GM23248 (cell line): Measurements from ENCODE around the gene CPLX1. TPM values are rescaled to one million over a fixed set of nuclear protein-coding genes. Genes with fewer than 3 reads are reported as not detected.

Source experiments
- DNase-seq: peaks from one replicate; pipeline ENCODE4 v3.0.0-alpha.2; 2015
- H2AFZ ChIP-seq: fragments of 200-600 bp; sonication (generic); 2 replicates; pipeline ENCODE4 v1.6.1; 2016; ENCODE audit warnings: antibody characterized with exemption
- H3F3A ChIP-seq: fragments of 200-600 bp; sonication (generic); 2 replicates; pipeline ENCODE4 v1.6.1; 2016; ENCODE audit warnings: mild to moderate bottlenecking, antibody characterized with exemption, mixed run types; ENCODE audit not compliant: insufficient read depth
- H3K27ac ChIP-seq: fragments of 200-600 bp; sonication (generic); 2 replicates; pipeline ENCODE4 v1.5.1; 2016; ENCODE audit warnings: mild to moderate bottlenecking
- H3K27me3 ChIP-seq: fragments of 200-600 bp; sonication (generic); replicated peaks from 2 replicates; pipeline ENCODE4 v1.6.1; 2016; ENCODE audit warnings: mild to moderate bottlenecking; ENCODE audit not compliant: insufficient read depth
- H3K36me3 ChIP-seq: fragments of 200-600 bp; sonication (generic); 2 replicates; pipeline ENCODE4 v1.6.1; 2016; ENCODE audit warnings: low read depth, mild to moderate bottlenecking
- H3K4me1 ChIP-seq: fragments of 200-600 bp; sonication (generic); 2 replicates; pipeline ENCODE4 v1.6.1; 2016; ENCODE audit warnings: mild to moderate bottlenecking; ENCODE audit not compliant: insufficient read depth
- H3K4me2 ChIP-seq: fragments of 200-600 bp; sonication (generic); one replicate; pipeline ENCODE4 v1.6.1; 2016; ENCODE audit warnings: mild to moderate bottlenecking; ENCODE audit not compliant: unreplicated experiment
- H3K4me3 ChIP-seq: fragments of 200-600 bp; sonication (generic); 2 replicates; pipeline ENCODE4 v1.5.1; 2016; ENCODE audit warnings: mild to moderate bottlenecking
- H3K79me2 ChIP-seq: fragments of 200-600 bp; sonication (generic); 2 replicates; pipeline ENCODE4 v1.6.1; 2016; ENCODE audit warnings: mild to moderate bottlenecking; ENCODE audit not compliant: insufficient read depth
- H3K9ac ChIP-seq: fragments of 200-600 bp; sonication (generic); 2 replicates; pipeline ENCODE4 v1.6.1; 2016; ENCODE audit warnings: mild to moderate bottlenecking
- H3K9me2 ChIP-seq: fragments of 200-600 bp; sonication (generic); 2 replicates; pipeline ENCODE4 v1.6.1; 2016; ENCODE audit warnings: mixed run types, mild to moderate bottlenecking, moderate library complexity; ENCODE audit not compliant: insufficient read depth
- H3K9me3 ChIP-seq: fragments of 200-600 bp; sonication (generic); one replicate; pipeline ENCODE4 v1.6.1; 2017; ENCODE audit warnings: low read depth
- H4K20me1 ChIP-seq: fragments of 200-600 bp; sonication (generic); 2 replicates; pipeline ENCODE4 v1.6.0; 2016; ENCODE audit not compliant: insufficient read depth
- EZH2 ChIP-seq: fragments of 200-600 bp; sonication (generic); IDR thresholded peaks from 2 replicates; pipeline ENCODE4 v1.6.1; 2018; ENCODE audit warnings: antibody characterized with exemption, mild to moderate bottlenecking; ENCODE audit not compliant: insufficient read depth, poor library complexity, severe bottlenecking
- EZH2phosphoT487 ChIP-seq: fragments of 200-600 bp; sonication (generic); IDR thresholded peaks from 2 replicates; pipeline ENCODE4 v1.6.1; 2018; ENCODE audit warnings: antibody characterized with exemption, moderate library complexity, mild to moderate bottlenecking, low read depth; ENCODE audit not compliant: insufficient read depth
- WGBS, 2 experiments: methylation state at CpG; one replicate each; pipeline ENCODE4 v1.1.6; 2015 to 2017; ENCODE audit warnings: low lambda C conversion rate in 2 of 2, low coverage in 1 of 2; ENCODE audit errors: missing lambda C conversion rate in 2 of 2; 5-methylcytosine and 5-hydroxymethylcytosine counted together
- in situ Hi-C: fragments of 300-500 bp; cut with MboI; formaldehyde crosslinking; loops from 2 replicates; pipeline ENCODE4 v1.15.0; 2020
- polyA plus RNA-seq: library from polyadenylated mRNA; unstranded; fragments of >200 nt; fragmentation: Nextera tagmentation; extraction: Ambion mirVana; gene quantifications from 2 replicates; pipeline ENCODE4 v1.2.1, GENCODE V29; 2016
- total RNA-seq: library from RNA; depleted of rRNA; stranded (reverse); fragments of >200 nt; shearing (Covaris generic); gene quantifications from 2 replicates; pipeline ENCODE4 v1.2.3, GENCODE V29; 2014

Gene CPLX1
- total and polyA plus RNA-seq, 2 experiments from 2014 or later = not detected

DNA sequence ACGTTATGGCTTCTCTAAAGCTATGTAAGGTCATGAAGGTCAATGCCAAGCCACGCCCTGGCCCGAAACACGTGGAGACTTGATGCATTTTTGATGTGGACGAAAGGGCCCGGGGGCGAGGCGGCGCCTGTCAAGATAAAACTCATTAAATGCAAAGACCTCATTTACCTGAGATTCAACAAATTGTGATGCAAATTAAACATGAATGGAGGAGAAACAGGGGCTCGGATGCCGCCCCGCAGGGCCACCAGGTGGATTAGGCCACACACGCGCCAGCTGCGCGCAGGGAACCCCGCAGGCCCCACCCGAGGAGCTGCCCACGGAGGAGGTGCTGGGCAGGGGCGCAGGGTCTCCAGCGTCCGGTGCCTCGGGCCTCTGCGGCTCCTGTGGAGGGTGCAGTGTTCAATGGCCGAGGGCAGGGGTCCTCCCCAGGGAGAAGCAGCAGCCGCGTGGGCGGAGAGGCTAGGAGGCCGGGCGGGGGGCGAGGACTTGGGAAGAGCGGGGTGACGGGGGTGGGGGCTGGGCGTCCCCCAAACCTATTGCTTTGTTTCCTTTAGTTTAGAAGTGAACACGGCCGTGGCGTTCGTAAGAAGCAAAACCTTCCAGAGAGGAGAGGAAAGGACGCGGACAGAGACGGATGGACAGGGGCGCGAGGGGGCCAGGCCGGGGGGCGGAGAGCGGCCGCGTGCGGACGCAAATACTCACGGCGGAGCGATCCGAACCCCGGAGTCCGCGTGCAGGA lies 40.4 kb downstream of the CPLX1 start:
- no peaks in the 10 kb centered on the region for H3K9me3 ChIP-seq
- WGBS, 2 experiments = 17 to 24% methylated on average over 38 to 57 of the region's 57 CpGs
- no peaks in the 10 kb centered on the region for H3K36me3 ChIP-seq
- H3K4me1 ChIP-seq = peaks cover 4% of the 10 kb centered on the region; the same call in 1 of the 2 replicates
- in situ Hi-C loops = no loop called here
- no peak overlapping the region for H2AFZ ChIP-seq
- no peaks in the 10 kb centered on the region for H3K9me2 ChIP-seq
- DNase-seq = peak; percentile 31
- TF ChIP-seq EZH2 (peak; percentile 46), EZH2phosphoT487 (no peak)
- H3K79me2 ChIP-seq = peaks cover 11% of the 10 kb centered on the region
- no peak overlapping the region for H3K4me2 ChIP-seq
- H4K20me1 ChIP-seq = no peaks in the 10 kb centered on the region
- H3K27me3 ChIP-seq = peaks cover 22% of the 10 kb centered on the region
- 0 out of 2 replicates have a peak overlapping the region, but pooled peaks have one; percentile 26 for H3K4me3 ChIP-seq
- H3K27ac ChIP-seq = no peak overlapping the region
- H3K9ac ChIP-seq = no peak overlapping the region
- no peaks in the 10 kb centered on the region for H3F3A ChIP-seq

DNA sequence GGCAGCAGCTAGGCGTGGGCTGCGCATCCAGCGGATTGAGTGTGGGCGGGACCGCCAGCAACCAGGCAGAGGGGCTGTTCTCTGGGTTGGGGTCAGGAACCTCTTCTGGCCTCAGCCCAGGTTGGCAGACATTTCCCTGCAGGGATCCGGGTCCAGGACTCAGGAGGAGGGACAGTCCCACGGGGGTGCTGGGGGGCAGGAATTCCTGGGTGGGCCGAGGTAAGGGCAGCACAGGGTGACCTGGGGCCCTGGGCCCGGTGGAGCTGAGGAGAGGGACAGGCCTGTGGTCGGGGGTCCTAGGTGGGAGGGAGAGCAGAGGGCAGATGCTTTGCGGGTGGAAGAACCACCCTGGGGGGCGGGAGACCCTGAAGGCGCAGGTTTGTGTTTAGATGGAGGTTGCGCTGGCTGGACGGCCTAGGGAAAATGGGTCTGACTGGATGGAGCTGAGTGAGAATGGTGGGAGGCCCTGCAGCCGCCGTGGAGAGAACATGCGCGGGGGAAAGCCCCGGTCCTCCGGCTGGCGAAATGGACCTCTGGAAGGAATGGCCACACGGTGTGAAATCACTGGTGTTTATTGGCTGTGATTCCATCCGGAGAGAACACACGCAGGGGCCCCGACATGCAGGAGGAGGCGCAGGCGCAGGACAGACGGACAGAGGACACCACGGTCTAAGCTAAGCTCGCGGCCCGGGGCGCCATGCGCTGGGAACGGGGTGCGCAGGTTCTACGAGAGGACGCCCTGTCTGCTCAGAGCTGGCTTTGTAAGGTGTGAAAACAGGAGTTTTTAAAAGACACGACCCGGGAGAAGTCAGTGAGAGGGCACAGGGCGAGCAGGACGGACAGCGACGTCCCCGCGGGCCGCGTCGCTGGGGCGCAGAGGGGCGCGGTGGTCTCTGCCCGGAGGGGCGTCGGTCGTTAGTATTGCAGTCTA lies 41.3 kb downstream of the CPLX1 start:
- Histone ChIP-seq H3K4me2 (no peak overlapping the region), H3K4me3 (no peak overlapping the region)
- WGBS, 2 experiments = 72 to 73% methylated on average over 54 to 57 of the region's 57 CpGs

DNA sequence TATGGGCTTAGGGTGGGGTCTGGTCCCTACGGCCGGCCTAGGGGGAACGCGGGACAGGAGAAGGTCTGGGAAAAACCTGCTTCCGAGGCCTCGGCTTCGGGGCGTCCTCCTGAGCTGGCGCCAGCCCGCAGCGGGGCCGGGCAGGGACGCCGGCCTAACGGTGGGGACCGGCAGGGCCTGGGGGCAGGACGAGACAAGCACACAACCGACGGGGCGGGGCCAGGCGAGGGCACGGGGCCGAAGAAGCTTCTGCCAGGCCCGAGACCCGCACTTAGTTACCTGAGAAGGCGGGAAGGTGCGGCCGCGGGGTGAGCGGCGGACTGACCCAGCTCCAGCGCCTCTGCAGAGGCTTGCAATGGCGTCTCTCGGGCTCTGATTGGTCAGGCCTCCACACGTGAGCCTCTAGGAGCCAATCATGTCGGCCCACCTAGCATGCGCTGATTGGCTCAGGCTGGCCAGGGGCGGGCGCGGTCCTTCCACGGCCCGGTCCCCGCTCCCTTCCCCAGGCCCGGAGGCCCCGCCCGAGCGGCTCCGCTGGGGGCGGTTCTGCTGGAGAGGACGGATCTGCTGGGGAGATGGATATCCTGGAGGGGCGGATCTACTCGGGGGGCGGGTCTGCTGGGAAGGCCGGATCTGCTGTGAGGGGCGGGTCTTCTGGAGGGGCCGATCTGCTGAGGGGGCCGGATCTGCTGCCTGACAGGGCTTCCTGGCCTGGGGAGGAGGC lies 44.3 kb downstream of the CPLX1 start:
- TF ChIP-seq EZH2phosphoT487 (no peak), EZH2 (no peak)
- Histone ChIP-seq H3F3A (peaks cover 12% of the 10 kb centered on the region; the same call in 1 of the 2 replicates), H3K27me3 (peaks cover 14% of the 10 kb centered on the region), H2AFZ (peak overlapping the region; percentile 79), H3K9me3 (no peaks in the 10 kb centered on the region), H3K4me2 (peak overlapping the region; percentile 90), H3K36me3 (peaks cover 19% of the 10 kb centered on the region), H3K4me3 (peak overlapping the region; percentile 88), H3K79me2 (peaks cover 49% of the 10 kb centered on the region), H3K9ac (peak overlapping the region; percentile 98), H4K20me1 (no peaks in the 10 kb centered on the region), H3K4me1 (peaks cover 14% of the 10 kb centered on the region), H3K27ac (peak overlapping the region; percentile 78), H3K9me2 (no peaks in the 10 kb centered on the region)
- in situ Hi-C loops = no loop called here
- peak; percentile 99 for DNase-seq
- WGBS, 2 experiments = 0 to 1% methylated on average over 24 to 57 of the region's 57 CpGs

More for the DNA sequence above, 41.3 kb downstream of the CPLX1 start:
- DNase-seq = no peak
- Histone ChIP-seq H4K20me1 (no peaks in the 10 kb centered on the region), H3K79me2 (peaks cover 19% of the 10 kb centered on the region), H3K27me3 (peaks cover 22% of the 10 kb centered on the region), H3K36me3 (no peaks in the 10 kb centered on the region), H3F3A (no peaks in the 10 kb centered on the region), H3K9me2 (no peaks in the 10 kb centered on the region), H3K9me3 (no peaks in the 10 kb centered on the region), H2AFZ (no peak overlapping the region), H3K27ac (no peak overlapping the region), H3K9ac (no peak overlapping the region), H3K4me1 (peaks cover 12% of the 10 kb centered on the region)
- no peak for TF ChIP-seq EZH2
- no peak for TF ChIP-seq EZH2phosphoT487
- in situ Hi-C loops = no loop called here
